Omental fat pad (tissue), 4 donors: Measurements from ENCODE around the gene PAX5. TPM values are rescaled to one million over a fixed set of nuclear protein-coding genes. Genes with fewer than 3 reads are reported as not detected.

ENCODE experiments used
- ATAC-seq: fragments of 150-250 bp; one replicate; pipeline ENCODE4 v1.9.1; 2016; ENCODE audit warnings: mild to moderate bottlenecking, moderate library complexity; ENCODE audit not compliant: low FRiP score
- DNase-seq: peaks from one replicate; pipeline ENCODE4 v3.0.0-alpha.2; 2019; ENCODE audit warnings: low spot score
- CTCF ChIP-seq, 3 donors: fragments of 450-650 bp; IDR thresholded peaks; one replicate each; pipeline ENCODE4 v1.5.1; 2016 to 2017; ENCODE audit warnings: antibody characterized with exemption in 3 of 3, mild to moderate bottlenecking in 3 of 3, moderate library complexity in 2 of 3
- total RNA-seq, 4 donors: library from RNA; depleted of rRNA; stranded (reverse); fragments of >200 nt; gene quantifications; one replicate each; pipeline ENCODE4 v1.1.0, GENCODE V29; 2016

The PAX5 gene
- total RNA-seq, 4 donors from 2014 or later: 0.09 to 1.2 (median 0.24) TPM; not detected in 1

DNA sequence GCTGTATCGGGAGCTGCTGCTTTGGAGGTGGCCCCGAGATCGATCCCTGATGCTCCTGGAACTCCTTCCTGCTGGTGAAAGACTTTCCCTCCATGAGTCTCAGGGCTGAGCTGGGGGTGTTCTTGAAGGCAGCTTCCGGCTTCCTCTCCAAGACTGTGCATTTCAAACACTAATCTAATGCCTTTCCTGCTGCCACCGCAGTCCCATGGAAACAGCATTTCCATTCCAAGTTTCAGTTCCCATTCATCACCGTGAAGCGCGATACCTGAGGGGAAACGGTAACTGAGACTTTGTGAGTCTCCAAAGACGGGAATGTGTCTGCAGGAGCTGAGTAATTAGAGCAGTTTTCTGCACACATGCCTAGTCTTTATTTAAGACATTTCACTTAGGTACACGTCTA, 230.1 kb downstream of the PAX5 start:
- ATAC-seq (no peak), DNase-seq (no peak)

DNA sequence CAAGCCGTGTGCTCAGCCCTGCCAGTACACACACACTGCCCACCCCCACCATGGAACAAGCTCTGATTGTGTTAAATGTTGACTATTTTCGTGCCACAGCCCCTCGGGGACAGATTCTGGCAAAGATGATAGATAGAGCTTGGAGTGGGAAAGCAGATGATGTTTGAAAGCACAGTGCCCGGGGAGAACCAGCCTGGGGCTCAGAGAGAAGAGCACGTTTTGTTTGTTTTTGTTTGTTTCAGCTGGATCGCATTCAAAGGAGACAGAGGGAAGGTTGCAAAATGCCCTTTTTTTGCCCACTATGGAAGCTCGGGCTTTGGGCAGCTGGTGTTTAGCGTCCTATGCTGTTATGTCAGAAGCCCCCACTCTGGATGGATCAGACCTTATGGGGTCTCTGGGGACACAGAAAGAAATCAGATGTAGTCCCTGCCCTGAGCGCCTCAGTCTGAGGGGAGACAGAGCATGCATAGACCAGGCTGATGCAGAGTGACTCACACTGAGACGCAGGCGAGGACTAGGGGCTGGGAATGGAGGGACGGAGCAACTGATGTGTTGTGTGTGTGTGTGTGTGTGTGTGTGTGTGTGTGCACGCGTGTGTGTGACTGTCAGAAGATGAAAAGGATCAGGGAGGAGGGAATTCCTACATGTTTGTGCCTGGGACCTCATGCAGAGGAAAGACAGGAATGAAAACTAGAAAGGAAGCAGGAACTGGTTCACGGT, 231.7 kb downstream of the PAX5 start:
- ATAC-seq (no peak), DNase-seq (no peak)
- no peak for TF ChIP-seq CTCF (IDR thresholded peaks at IDR 0.05)

More for the DNA sequence above, 230.1 kb downstream of the PAX5 start:
- TF ChIP-seq CTCF (IDR thresholded peaks at IDR 0.05): no peak

DNA sequence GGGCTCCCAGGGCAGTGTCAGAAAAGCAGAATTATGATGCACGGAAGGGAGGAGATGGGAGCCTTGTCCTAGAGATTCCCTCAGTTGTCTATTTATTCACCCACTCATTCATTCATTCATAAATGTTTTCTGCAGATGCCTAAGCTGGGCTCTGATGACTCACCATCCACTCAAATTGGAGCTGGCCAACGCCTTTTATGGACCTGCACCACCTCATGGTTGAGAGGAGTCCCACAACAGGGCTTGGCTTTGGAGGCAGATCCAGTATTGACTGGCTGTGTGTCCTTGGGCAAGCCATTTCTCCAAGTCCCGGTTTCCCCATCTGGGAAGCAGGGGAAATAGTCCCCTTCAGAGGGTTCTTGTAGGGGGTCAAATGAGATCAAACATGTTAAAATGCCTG, 233.6 kb downstream of the PAX5 start:
- DNase-seq: no peak
- no peak for TF ChIP-seq CTCF (IDR thresholded peaks at IDR 0.05)
- ATAC-seq: no peak

GRCh38 chr9:36798350-36799065, 235.6 kb downstream of the PAX5 start:
- ATAC-seq: no peak
- no peak for DNase-seq
- TF ChIP-seq CTCF (IDR thresholded peaks at IDR 0.05): no peak

GRCh38 chr9:36797471-36798220, 236.4 kb downstream of the PAX5 start:
- DNase-seq: no peak
- TF ChIP-seq CTCF (IDR thresholded peaks at IDR 0.05): no peak
- ATAC-seq: no peak

DNA sequence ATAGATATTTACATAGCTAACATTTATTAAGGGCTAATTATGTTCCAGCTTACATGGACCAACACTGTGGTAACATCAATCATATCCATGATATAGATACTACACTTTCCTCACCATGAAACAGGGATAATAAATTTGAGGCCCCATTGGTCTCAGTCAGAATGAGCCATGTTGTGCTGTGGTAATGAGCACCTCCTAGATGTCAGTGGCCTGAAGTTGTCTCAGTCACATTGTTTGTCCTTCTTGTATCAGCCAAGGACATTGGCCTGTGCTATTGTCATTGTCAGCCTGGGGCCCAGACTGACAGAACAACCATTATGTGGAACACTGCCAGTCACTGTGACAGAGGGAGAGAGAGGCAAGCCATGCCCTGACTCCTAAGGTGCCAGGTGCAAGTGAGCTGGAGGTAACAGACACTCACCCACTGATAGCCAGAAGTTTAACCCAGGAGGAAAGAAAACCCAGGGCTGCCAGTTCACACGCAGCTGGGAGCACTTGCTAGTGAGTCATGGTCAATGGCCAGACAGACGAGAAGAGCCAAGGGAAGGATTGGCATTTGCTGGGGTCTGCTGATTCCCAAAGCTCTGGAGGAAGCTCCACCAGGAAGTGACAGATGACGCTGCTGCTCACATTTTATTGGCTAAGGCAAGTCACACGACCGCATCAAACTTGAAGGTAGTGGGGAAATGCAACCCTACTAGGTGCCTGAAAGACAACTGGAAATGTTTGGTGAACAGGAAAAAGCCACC, 237.2 kb downstream of the PAX5 start:
- ATAC-seq (no peak), DNase-seq (no peak)
- no peak for TF ChIP-seq CTCF (IDR thresholded peaks at IDR 0.05)
